ENCODE results near the gene PSD. TPM values are rescaled to one million over a fixed set of nuclear protein-coding genes. Genes with fewer than 3 reads are reported as not detected.

The PSD gene
- 0.12 and 0.26 TPM in 2 replicates for total RNA-seq

GRCh38 chr10:102418622-102419268 is at the start of gene PSD:
TSS of gene PSD (minus strand) at chr10:102418785. CDS start at chr10:102417038, 1,747 bp downstream.

DNA sequence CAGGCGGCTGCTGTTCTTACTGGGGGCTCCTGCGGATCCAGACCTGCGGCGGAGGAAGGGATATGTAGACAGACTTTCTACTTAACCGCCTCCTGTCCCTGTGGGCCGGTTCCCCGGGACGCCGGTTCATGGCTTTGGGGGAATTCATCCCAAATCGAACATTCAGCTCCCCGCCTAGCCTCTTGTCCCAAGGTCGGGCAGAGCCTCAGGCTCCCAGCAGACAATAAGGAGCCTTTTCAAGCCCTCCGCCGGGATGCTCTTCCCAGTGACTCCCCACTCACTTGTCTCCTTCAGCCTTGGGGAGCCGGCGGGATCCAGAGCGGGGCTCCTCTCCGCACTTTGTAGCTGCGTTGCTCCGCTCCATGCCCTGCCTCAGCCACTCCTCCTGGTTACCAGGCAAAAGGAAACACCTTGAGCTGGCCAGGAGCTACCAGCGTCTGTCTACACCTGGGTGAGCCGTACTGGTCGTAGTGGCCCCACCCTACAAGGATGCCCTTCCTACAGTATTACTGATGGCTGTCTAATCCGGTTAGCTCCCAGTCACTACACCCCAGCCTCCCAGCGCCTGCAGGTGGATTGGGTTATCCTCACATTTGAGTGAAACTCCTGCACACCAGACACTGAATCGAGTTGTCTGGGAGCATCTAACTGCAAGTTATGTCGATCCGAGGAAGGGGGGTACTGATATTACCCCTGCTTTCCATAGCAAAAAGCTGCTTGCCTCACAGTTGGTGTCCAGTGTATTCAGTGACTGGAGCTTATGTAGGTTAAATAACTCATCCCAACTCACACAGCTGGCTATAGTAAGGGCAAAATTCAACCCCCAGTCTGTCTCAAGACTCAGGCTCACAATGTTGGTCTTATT is 32.8 kb upstream of the PSD start, which contains the start of gene C10orf95:
TSS of gene C10orf95 (minus strand) at position 439 of the 865 bp plus-strand sequence. CDS start 450 bp downstream, outside the sequence.

DNA sequence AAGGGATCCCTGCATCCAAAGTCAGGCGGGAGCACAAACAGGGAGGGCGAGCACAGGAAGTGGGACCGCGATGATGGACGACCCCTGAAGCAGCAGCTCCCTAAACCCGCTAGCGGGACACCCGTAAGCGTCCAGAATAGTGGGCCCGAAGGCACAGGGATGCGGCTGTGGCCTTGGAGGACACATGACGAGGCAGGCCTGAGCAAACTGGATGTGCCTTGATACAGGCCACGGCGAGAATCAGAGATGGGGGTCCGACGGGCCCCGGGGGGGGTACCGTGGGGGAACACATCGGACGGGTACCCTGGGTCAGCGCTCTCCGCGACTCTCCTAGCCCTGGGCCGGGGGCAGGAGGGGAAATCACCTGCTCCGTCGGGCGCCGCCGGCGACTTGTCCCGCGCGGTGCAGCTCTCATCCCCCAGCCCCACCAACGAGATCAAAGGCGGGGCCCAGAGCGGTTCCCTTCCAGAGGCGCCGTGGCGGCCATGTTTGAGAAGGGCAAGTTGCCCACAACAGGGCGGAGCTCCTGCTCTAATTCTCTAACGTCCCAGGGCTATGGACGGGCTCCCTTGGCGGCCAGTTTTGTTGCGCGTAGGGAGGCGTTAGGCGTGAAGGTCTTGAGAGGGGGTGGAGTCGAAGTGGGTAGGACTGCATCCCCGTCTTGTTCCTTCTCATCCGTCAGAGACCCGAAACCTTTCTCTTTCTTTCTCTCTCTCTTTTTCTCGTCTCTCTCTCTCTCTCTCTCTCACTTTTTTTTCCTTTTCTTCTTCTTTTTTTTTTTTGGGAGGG is 13.8 kb upstream of the PSD start, which contains the start of gene CUEDC2:
TSS of gene CUEDC2 (minus strand) at position 413 of the 789 bp plus-strand sequence. CDS start 7,386 bp downstream, outside the sequence.

GRCh38 chr10:102420714-102421506 is 2.3 kb upstream of the PSD start, which contains the start of gene FBXL15:
TSS of gene FBXL15 (plus strand) at chr10:102420836. CDS start at chr10:102421130, 294 bp downstream.

GRCh38 chr10:102395400-102396316 is 22.9 kb downstream of the PSD start, which contains the start of gene NFKB2:
TSS of gene NFKB2 (plus strand) at chr10:102395705. CDS start at chr10:102395960, 255 bp downstream.

Other genes with a start within 250 kb of the PSD start
- 0.26 TPM in 1 of 2 replicates, not detected in the other for gene ELOVL3, start 192.5 kb downstream of the PSD start, total RNA-seq
- 0.12 and 0.13 TPM in 2 replicates for gene PITX3, start 177.3 kb downstream of the PSD start, total RNA-seq
- 28.4 and 40.7 TPM in 2 replicates for gene GBF1, start 173.3 kb downstream of the PSD start, total RNA-seq
- 12.7 and 14.0 TPM in 2 replicates for gene NFKB2, start 23.1 kb downstream of the PSD start, total RNA-seq
- gene FBXL15, start 2.1 kb upstream of the PSD start, total RNA-seq, result 9.9 TPM in 2 replicates
- gene CUEDC2, start 13.8 kb upstream of the PSD start, total RNA-seq, result 41.9 and 43.2 TPM in 2 replicates
- gene C10orf95, start 32.8 kb upstream of the PSD start, total RNA-seq, result under 0.01 and 0.06 TPM in 2 replicates
- gene ACTR1A, start 83.9 kb upstream of the PSD start, total RNA-seq, result 146 and 170 TPM in 2 replicates
- 1.6 and 2.9 TPM in 2 replicates for gene SUFU, start 85.2 kb upstream of the PSD start, total RNA-seq
- gene TRIM8, start 225.7 kb upstream of the PSD start, total RNA-seq, result 70.0 and 95.4 TPM in 2 replicates